HEK293 (cell line): Measurements from ENCODE around the gene FNDC8.

Source experiments
- CTCF ChIA-PET: fragments of 350-600 bp; formaldehyde crosslinking; extraction: SDS; loops from one replicate; lab custom pipeline; 2021; ENCODE audit warnings: antibody characterized with exemption; lab: Yijun Ruan, JAX
- POLR2A ChIA-PET: fragments of 300-600 bp; formaldehyde crosslinking; extraction: SDS; loops from one replicate; lab custom pipeline; 2020; ENCODE audit warnings: antibody characterized with exemption, inconsistent platforms; lab: Yijun Ruan, JAX
- H3K27ac ChIP-seq: fragments of 200-500 bp; sonication (Bioruptor generic); 2 replicates; pipeline ENCODE4 v1.5.1; 2014; ENCODE audit warnings: low read depth, low read length, control low read depth, inconsistent platforms; ENCODE audit errors: extremely low read depth
- H3K36me3 ChIP-seq, 2 experiments: fragments of 200-500 bp in 1 of 2; sonication (Bioruptor generic) in 1 of 2; 1 replicate in 1 of 2; 2 replicates in 1 of 2; pipeline ENCODE4 v1.5.1; 2014 to 2017; ENCODE audit warnings: inconsistent platforms in 2 of 2, low read length in 2 of 2; ENCODE audit not compliant: control insufficient read depth in 2 of 2, insufficient read depth in 1 of 2
- H3K4me1 ChIP-seq: fragments of 200-500 bp; sonication (Bioruptor generic); 2 replicates; pipeline ENCODE4 v1.5.1; 2014; ENCODE audit warnings: mild to moderate bottlenecking, low read length, inconsistent platforms; ENCODE audit not compliant: control insufficient read depth, insufficient read depth
- H3K4me3 ChIP-seq: 2 replicates; pipeline ENCODE4 v1.5.1; 2011; ENCODE audit warnings: low read depth, mild to moderate bottlenecking, control low read depth, low read length, moderate library complexity
- H3K9me3 ChIP-seq: fragments of 200-500 bp; sonication (Bioruptor generic); 2 replicates; pipeline ENCODE4 v1.5.1; 2014; ENCODE audit warnings: low read depth, low read length, inconsistent platforms; ENCODE audit not compliant: control insufficient read depth, insufficient read depth
- HOXA7 ChIP-seq: sonication (generic); formaldehyde crosslinking; IDR thresholded peaks from 2 replicates; pipeline ENCODE4 v1.8.1; 2022; ENCODE audit warnings: missing genetic modification reagents, borderline replicate concordance
- RBAK ChIP-seq: fragments of 450-650 bp; formaldehyde crosslinking; IDR thresholded peaks from 2 replicates; pipeline ENCODE4 v1.5.1; 2016; ENCODE audit warnings: missing biosample characterization, missing genetic modification characterization
- ZBTB10 ChIP-seq: fragments of 450-650 bp; formaldehyde crosslinking; IDR thresholded peaks from 2 replicates; pipeline ENCODE4 v1.5.1; 2016; ENCODE audit warnings: missing biosample characterization, missing genetic modification characterization
- ZFHX2 ChIP-seq: fragments of 450-650 bp; formaldehyde crosslinking; conservative IDR thresholded peaks from 2 replicates; pipeline ENCODE4 v1.5.1; 2016; ENCODE audit warnings: missing biosample characterization, missing genetic modification characterization
- ZFP3 ChIP-seq: fragments of 450-650 bp; formaldehyde crosslinking; IDR thresholded peaks from 2 replicates; pipeline ENCODE4 v1.5.1; 2016; ENCODE audit warnings: low read depth, missing biosample characterization, missing genetic modification characterization
- ZNF114 ChIP-seq: fragments of 450-650 bp; formaldehyde crosslinking; IDR thresholded peaks from 2 replicates; pipeline ENCODE4 v1.5.0; 2017; ENCODE audit warnings: missing biosample characterization, missing genetic modification characterization
- ZNF19 ChIP-seq: fragments of 450-650 bp; formaldehyde crosslinking; IDR thresholded peaks from 2 replicates; pipeline ENCODE4; 2016; ENCODE audit warnings: missing biosample characterization, missing genetic modification characterization, low read depth
- ZNF292 ChIP-seq: fragments of 450-650 bp; formaldehyde crosslinking; IDR thresholded peaks from 2 replicates; pipeline ENCODE4 v1.5.1; 2016; ENCODE audit warnings: low read depth, missing biosample characterization, missing genetic modification characterization, borderline replicate concordance
- ZNF350 ChIP-seq: fragments of 450-650 bp; formaldehyde crosslinking; IDR thresholded peaks from 2 replicates; pipeline ENCODE4 v1.5.0; 2017; ENCODE audit warnings: missing biosample characterization, mild to moderate bottlenecking, missing genetic modification characterization
- ZNF529 ChIP-seq: fragments of 450-650 bp; formaldehyde crosslinking; IDR thresholded peaks from 2 replicates; pipeline ENCODE4 v1.5.1; 2017; ENCODE audit warnings: missing genetic modification characterization, missing biosample characterization; ENCODE audit not compliant: insufficient replicate concordance
- ZNF747 ChIP-seq: fragments of 450-650 bp; formaldehyde crosslinking; IDR thresholded peaks from 2 replicates; pipeline ENCODE4 v1.5.1; 2016; ENCODE audit warnings: missing biosample characterization, missing genetic modification characterization
- ZSCAN16 ChIP-seq: fragments of 450-650 bp; formaldehyde crosslinking; IDR thresholded peaks from 2 replicates; pipeline ENCODE4 v1.5.1; 2016; ENCODE audit warnings: missing biosample characterization, missing genetic modification characterization
- ZSCAN4 ChIP-seq: fragments of 450-650 bp; formaldehyde crosslinking; IDR thresholded peaks from 2 replicates; pipeline ENCODE4 v1.5.1; 2017; ENCODE audit warnings: missing biosample characterization, missing genetic modification characterization
- TF ChIP-seq, protein P1 (sequence below): fragments of 450-650 bp; formaldehyde crosslinking; IDR thresholded peaks from 2 replicates; pipeline ENCODE4 v1.5.1; 2016; ENCODE audit warnings: missing biosample characterization, missing genetic modification characterization, low read depth
- TF ChIP-seq, protein P2 (sequence below): fragments of 450-650 bp; formaldehyde crosslinking; IDR thresholded peaks from 2 replicates; pipeline ENCODE4 v1.5.1; 2016; ENCODE audit warnings: missing biosample characterization, missing genetic modification characterization
- TF ChIP-seq, protein P3 (sequence below): fragments of 450-650 bp; formaldehyde crosslinking; IDR thresholded peaks from 2 replicates; pipeline ENCODE4 v1.5.1; 2017; ENCODE audit warnings: missing biosample characterization, missing genetic modification characterization
- TF ChIP-seq, protein P4 (sequence below): fragments of 450-650 bp; formaldehyde crosslinking; IDR thresholded peaks from 2 replicates; pipeline ENCODE4 v1.5.1; 2016; ENCODE audit warnings: missing biosample characterization, missing genetic modification characterization

Gene FNDC8

GRCh38 chr17:35132099-35132498, 10.7 kb downstream of the FNDC8 start:
- CTCF ChIA-PET: no interaction called here
- no peaks in the 10 kb centered on the region for H3K4me1 ChIP-seq
- H3K4me3 ChIP-seq: no peak overlapping the region
- POLR2A ChIA-PET: no interaction called here
- H3K9me3 ChIP-seq: no peaks in the 10 kb centered on the region
- no peak overlapping the region for H3K27ac ChIP-seq
- TF ChIP-seq ZNF747 (tag by site-specific recombination) (no peak), ZNF19 (no peak), RBAK (tag by site-specific recombination) (no peak), HOXA7 (CRISPR knock-in tag) (no peak), ZFHX2 (tag by site-specific recombination) (no peak), ZNF350 (no peak), ZBTB10 (no peak), ZNF529 (tag by site-specific recombination) (no peak), ZNF114 (tag by site-specific recombination) (no peak), ZNF292 (no peak), ZFP3 (tag by site-specific recombination) (no peak), ZSCAN4 (tag by site-specific recombination) (no peak), ZSCAN16 (no peak)
- TF ChIP-seq, protein P1, sequence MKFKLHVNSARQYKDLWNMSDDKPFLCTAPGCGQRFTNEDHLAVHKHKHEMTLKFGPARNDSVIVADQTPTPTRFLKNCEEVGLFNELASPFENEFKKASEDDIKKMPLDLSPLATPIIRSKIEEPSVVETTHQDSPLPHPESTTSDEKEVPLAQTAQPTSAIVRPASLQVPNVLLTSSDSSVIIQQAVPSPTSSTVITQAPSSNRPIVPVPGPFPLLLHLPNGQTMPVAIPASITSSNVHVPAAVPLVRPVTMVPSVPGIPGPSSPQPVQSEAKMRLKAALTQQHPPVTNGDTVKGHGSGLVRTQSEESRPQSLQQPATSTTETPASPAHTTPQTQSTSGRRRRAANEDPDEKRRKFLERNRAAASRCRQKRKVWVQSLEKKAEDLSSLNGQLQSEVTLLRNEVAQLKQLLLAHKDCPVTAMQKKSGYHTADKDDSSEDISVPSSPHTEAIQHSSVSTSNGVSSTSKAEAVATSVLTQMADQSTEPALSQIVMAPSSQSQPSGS: no peak
- TF ChIP-seq, protein P2, sequence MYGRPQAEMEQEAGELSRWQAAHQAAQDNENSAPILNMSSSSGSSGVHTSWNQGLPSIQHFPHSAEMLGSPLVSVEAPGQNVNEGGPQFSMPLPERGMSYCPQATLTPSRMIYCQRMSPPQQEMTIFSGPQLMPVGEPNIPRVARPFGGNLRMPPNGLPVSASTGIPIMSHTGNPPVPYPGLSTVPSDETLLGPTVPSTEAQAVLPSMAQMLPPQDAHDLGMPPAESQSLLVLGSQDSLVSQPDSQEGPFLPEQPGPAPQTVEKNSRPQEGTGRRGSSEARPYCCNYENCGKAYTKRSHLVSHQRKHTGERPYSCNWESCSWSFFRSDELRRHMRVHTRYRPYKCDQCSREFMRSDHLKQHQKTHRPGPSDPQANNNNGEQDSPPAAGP (tag by site-specific recombination): no peak
- TF ChIP-seq, protein P3, sequence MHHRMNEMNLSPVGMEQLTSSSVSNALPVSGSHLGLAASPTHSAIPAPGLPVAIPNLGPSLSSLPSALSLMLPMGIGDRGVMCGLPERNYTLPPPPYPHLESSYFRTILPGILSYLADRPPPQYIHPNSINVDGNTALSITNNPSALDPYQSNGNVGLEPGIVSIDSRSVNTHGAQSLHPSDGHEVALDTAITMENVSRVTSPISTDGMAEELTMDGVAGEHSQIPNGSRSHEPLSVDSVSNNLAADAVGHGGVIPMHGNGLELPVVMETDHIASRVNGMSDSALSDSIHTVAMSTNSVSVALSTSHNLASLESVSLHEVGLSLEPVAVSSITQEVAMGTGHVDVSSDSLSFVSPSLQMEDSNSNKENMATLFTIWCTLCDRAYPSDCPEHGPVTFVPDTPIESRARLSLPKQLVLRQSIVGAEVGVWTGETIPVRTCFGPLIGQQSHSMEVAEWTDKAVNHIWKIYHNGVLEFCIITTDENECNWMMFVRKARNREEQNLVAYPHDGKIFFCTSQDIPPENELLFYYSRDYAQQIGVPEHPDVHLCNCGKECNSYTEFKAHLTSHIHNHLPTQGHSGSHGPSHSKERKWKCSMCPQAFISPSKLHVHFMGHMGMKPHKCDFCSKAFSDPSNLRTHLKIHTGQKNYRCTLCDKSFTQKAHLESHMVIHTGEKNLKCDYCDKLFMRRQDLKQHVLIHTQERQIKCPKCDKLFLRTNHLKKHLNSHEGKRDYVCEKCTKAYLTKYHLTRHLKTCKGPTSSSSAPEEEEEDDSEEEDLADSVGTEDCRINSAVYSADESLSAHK (tag by site-specific recombination): no peak
- TF ChIP-seq, protein P4, sequence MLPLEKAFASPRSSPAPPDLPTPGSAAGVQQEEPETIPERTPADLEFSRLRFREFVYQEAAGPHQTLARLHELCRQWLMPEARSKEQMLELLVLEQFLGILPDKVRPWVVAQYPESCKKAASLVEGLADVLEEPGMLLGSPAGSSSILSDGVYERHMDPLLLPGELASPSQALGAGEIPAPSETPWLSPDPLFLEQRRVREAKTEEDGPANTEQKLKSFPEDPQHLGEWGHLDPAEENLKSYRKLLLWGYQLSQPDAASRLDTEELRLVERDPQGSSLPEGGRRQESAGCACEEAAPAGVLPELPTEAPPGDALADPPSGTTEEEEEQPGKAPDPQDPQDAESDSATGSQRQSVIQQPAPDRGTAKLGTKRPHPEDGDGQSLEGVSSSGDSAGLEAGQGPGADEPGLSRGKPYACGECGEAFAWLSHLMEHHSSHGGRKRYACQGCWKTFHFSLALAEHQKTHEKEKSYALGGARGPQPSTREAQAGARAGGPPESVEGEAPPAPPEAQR (tag by site-specific recombination): no peak
- TF ChIP-seq, all 188 proteins: peak for 0
- H3K36me3 ChIP-seq: peaks cover 34 to 73% of the 10 kb centered on the region in 2 experiments
